Measurements from ENCODE around the gene CEP85L.

Gene CEP85L

DNA sequence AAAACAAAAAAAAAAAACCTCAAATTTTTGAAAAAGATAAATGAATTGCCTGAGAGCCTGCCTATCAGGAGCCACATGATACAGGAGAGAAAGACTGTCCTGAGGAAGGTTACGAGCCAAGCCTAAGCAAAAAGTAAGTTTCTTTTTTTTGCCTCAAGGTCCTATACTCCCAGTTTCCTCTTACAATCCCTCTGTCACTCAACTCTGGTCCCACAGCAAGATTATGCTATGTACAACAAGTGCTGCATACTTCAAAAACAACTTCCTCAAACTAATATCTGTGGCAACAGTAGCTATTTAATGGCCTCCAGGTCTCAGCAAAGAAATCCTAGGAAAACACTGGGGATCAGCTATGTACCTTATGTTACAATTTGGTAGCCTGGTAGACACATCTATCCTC is 56.5 kb downstream of the CEP85L start:
- no peak overlapping the region for H3K9ac ChIP-seq (ENCODE audit: low read length)
- no peaks in the 10 kb centered on the region for H3F3A ChIP-seq (ENCODE audit: insufficient read depth)
- no peaks in the 10 kb centered on the region for H3K36me3 ChIP-seq (ENCODE audit: low read length)
- no peak overlapping the region for H3K4me3 ChIP-seq (ENCODE audit: insufficient read depth, low read length, poor library complexity, severe bottlenecking)
- TF ChIP-seq EZH2phosphoT487 (conservative IDR thresholded peaks at IDR 0.05; ENCODE audit: low read length), result no peak
- TF ChIP-seq, protein P1, sequence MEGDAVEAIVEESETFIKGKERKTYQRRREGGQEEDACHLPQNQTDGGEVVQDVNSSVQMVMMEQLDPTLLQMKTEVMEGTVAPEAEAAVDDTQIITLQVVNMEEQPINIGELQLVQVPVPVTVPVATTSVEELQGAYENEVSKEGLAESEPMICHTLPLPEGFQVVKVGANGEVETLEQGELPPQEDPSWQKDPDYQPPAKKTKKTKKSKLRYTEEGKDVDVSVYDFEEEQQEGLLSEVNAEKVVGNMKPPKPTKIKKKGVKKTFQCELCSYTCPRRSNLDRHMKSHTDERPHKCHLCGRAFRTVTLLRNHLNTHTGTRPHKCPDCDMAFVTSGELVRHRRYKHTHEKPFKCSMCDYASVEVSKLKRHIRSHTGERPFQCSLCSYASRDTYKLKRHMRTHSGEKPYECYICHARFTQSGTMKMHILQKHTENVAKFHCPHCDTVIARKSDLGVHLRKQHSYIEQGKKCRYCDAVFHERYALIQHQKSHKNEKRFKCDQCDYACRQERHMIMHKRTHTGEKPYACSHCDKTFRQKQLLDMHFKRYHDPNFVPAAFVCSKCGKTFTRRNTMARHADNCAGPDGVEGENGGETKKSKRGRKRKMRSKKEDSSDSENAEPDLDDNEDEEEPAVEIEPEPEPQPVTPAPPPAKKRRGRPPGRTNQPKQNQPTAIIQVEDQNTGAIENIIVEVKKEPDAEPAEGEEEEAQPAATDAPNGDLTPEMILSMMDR (IDR thresholded peaks at IDR 0.05; ENCODE audit: insufficient read depth, low read length, poor library complexity, severe bottlenecking), result no peak
- no peaks in the 10 kb centered on the region for H3K9me3 ChIP-seq (ENCODE audit: insufficient read depth, low read length)
- no peaks in the 10 kb centered on the region for H4K20me1 ChIP-seq (ENCODE audit: low read depth, low read length)
- H3K4me2 ChIP-seq (ENCODE audit: low read depth, low read length, poor library complexity, severe bottlenecking), result no peak overlapping the region
- no peaks in the 10 kb centered on the region for H3K27me3 ChIP-seq (ENCODE audit: low read length)
- H3K79me2 ChIP-seq (ENCODE audit: insufficient read depth, low read length), result no peaks in the 10 kb centered on the region
- no peaks in the 10 kb centered on the region for H3K9me2 ChIP-seq (replicated peaks; ENCODE audit: insufficient read depth, low read length)
- no peak overlapping the region for H2AFZ ChIP-seq (ENCODE audit: low read depth, low read length, severe bottlenecking)
- H3K27ac ChIP-seq (ENCODE audit: low read depth, low read length), result no peak overlapping the region

GRCh38 chr6:118591897-118592296 is 59.5 kb downstream of the CEP85L start:
- Histone ChIP-seq H3K27me3 (ENCODE audit: low read length) (no peaks in the 10 kb centered on the region), H2AFZ (ENCODE audit: low read depth, low read length, severe bottlenecking) (no peak overlapping the region), H3K36me3 (ENCODE audit: low read length) (no peaks in the 10 kb centered on the region), H3K9me3 (ENCODE audit: insufficient read depth, low read length) (no peaks in the 10 kb centered on the region), H4K20me1 (ENCODE audit: low read depth, low read length) (no peaks in the 10 kb centered on the region), H3K9ac (ENCODE audit: low read length) (no peak overlapping the region), H3K9me2 (replicated peaks; ENCODE audit: insufficient read depth, low read length) (no peaks in the 10 kb centered on the region), H3K27ac (ENCODE audit: low read depth, low read length) (no peak overlapping the region), H3K79me2 (ENCODE audit: insufficient read depth, low read length) (no peaks in the 10 kb centered on the region), H3F3A (ENCODE audit: insufficient read depth) (no peaks in the 10 kb centered on the region), H3K4me3 (ENCODE audit: insufficient read depth, low read length, poor library complexity, severe bottlenecking) (no peak overlapping the region), H3K4me2 (ENCODE audit: low read depth, low read length, poor library complexity, severe bottlenecking) (no peak overlapping the region)
- TF ChIP-seq, protein P1 (IDR thresholded peaks at IDR 0.05; ENCODE audit: insufficient read depth, low read length, poor library complexity, severe bottlenecking), result no peak
- TF ChIP-seq EZH2phosphoT487 (conservative IDR thresholded peaks at IDR 0.05; ENCODE audit: low read length), result no peak

DNA sequence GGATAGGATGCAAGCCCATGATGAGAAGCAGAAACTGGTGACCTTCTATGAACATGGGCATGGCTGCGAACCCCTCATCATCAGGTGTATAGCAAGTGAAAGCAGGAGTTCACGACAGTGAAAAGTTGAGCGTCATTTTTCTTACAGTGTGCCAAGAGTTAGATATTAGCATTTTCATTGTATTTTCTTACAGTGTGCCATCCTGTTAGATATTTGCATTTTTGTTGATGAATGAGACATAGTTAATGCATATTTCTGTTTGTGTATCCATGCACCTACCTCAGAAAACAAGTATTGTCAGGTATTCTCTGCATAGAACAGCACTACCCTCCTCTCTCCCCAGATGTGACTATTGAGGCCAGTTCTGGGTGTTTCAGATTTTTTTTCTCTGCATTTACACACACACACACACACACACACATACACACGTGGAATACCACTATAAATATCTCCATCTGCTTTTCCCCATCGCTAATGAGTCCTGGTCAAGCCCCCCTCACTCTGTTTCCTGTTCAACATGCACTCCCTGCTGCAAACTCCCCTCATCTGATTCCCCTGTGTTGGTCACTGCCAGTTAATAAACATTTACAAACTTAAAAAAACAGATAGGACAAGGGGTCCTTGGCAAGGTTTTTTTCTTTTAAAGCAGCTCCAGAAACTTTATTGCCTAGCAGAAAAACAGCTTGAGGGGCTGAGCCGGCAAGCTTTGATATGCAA is 61.6 kb downstream of the CEP85L start:
- no peak overlapping the region for H3K9ac ChIP-seq (ENCODE audit: low read length)
- no peak overlapping the region for H3K4me3 ChIP-seq (ENCODE audit: insufficient read depth, low read length, poor library complexity, severe bottlenecking)
- no peaks in the 10 kb centered on the region for H4K20me1 ChIP-seq (ENCODE audit: low read depth, low read length)
- H2AFZ ChIP-seq (ENCODE audit: low read depth, low read length, severe bottlenecking), result no peak overlapping the region
- no peak for TF ChIP-seq EZH2phosphoT487 (conservative IDR thresholded peaks at IDR 0.05; ENCODE audit: low read length)
- TF ChIP-seq, protein P1 (IDR thresholded peaks at IDR 0.05; ENCODE audit: insufficient read depth, low read length, poor library complexity, severe bottlenecking), result no peak
- H3K9me3 ChIP-seq (ENCODE audit: insufficient read depth, low read length), result no peaks in the 10 kb centered on the region
- no peaks in the 10 kb centered on the region for H3K79me2 ChIP-seq (ENCODE audit: insufficient read depth, low read length)
- H3K36me3 ChIP-seq (ENCODE audit: low read length), result no peaks in the 10 kb centered on the region
- H3K27me3 ChIP-seq (ENCODE audit: low read length), result no peaks in the 10 kb centered on the region
- H3K4me2 ChIP-seq (ENCODE audit: low read depth, low read length, poor library complexity, severe bottlenecking), result no peak overlapping the region
- H3F3A ChIP-seq (ENCODE audit: insufficient read depth), result no peaks in the 10 kb centered on the region
- H3K9me2 ChIP-seq (replicated peaks; ENCODE audit: insufficient read depth, low read length), result no peaks in the 10 kb centered on the region
- H3K27ac ChIP-seq (ENCODE audit: low read depth, low read length), result no peak overlapping the region
